Measurements from ENCODE around the gene MRI1.

The MRI1 gene

DNA sequence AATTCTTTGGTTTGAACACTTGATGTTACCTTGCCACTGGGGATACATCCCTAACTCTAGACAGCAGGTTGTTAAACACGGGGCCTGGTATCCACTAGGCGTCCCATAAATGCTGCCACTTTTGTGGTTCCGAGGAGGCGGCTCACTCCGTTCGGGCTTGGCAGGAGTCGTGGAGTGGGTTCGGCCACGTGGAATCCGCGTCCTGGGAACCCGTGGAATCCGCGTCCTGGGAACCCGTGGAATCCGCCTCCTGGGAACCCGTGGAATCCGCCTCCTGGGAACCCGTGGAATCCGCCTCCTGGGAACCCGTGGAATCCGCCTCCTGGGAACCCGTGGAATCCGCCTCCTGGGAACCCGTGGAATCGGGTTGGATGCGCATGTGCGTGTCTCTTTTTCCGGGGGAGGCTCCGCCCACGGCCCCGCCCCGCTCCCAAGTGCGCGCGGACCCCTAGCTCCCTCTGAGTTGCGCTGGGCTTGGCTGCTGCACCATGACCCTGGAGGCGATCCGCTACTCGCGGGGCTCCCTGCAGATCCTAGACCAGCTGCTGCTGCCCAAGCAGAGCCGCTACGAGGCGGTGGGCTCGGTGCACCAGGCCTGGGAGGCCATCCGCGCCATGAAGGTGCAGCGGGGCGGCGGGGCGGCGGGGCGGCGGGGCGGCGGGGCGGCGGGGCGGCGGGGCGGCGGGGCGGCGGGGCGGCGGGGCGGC, at the start of gene MRI1:
Gene MRI1, plus strand, starts transcription at position 422 of the 707 bp plus-strand sequence. Its CDS starts 67 bp downstream, at position 489.
- TF ChIP-seq, protein P1, sequence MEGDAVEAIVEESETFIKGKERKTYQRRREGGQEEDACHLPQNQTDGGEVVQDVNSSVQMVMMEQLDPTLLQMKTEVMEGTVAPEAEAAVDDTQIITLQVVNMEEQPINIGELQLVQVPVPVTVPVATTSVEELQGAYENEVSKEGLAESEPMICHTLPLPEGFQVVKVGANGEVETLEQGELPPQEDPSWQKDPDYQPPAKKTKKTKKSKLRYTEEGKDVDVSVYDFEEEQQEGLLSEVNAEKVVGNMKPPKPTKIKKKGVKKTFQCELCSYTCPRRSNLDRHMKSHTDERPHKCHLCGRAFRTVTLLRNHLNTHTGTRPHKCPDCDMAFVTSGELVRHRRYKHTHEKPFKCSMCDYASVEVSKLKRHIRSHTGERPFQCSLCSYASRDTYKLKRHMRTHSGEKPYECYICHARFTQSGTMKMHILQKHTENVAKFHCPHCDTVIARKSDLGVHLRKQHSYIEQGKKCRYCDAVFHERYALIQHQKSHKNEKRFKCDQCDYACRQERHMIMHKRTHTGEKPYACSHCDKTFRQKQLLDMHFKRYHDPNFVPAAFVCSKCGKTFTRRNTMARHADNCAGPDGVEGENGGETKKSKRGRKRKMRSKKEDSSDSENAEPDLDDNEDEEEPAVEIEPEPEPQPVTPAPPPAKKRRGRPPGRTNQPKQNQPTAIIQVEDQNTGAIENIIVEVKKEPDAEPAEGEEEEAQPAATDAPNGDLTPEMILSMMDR (IDR thresholded peaks at IDR 0.05), result no peak
- H3K27ac ChIP-seq, result peak within 1 kb of the TSS; percentile 62

DNA sequence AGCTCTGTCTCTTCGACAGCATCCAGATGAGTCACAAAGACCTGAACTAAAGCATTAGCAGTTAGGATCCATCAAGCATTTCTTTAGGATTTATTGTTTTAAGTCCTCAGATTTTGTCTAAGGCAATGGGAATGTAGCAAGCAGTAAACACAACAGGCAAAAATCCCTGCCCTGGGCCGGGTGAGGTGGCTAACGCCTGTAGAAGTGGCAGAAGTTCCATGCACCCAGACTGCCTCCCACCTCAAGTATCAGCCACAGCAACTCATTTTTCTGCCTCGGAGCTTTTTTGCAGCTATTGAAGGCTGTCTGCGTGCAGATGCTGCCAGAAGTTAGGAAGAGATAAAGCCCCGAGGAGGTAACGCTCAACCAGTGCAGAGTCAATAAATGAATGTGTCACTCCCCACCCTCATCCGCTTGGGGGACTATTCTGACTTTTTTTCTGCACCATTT, 47.1 kb upstream of the MRI1 start:
- H3K27ac ChIP-seq, result no peak overlapping the region
- TF ChIP-seq, protein P1 (IDR thresholded peaks at IDR 0.05), result no peak
- no peak for TF ChIP-seq ZFX (IDR thresholded peaks at IDR 0.05; ENCODE audit: borderline replicate concordance)

DNA sequence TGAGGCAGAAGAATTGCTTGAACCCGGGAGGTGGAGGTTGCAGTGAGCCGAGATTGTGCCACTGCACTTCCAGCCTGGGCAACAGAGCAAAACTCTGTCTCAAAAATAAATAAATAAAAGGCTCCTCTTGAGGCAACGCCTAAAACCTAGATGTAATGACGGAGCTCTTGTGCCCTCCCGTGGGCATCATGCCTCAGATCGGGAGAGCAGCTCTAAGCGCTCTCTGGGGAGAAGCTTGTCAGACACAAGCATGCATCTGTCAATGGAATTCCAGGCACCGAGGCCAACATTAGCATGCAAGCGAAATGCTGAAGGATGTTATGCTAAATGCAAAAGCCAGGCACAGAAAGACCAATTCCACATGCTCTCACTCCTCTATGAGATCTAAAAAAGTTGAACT, 45.6 kb upstream of the MRI1 start:
- no peak overlapping the region for H3K27ac ChIP-seq
- TF ChIP-seq, protein P1 (IDR thresholded peaks at IDR 0.05), result peak; percentile 20
- TF ChIP-seq ZFX (IDR thresholded peaks at IDR 0.05; ENCODE audit: borderline replicate concordance), result no peak

DNA sequence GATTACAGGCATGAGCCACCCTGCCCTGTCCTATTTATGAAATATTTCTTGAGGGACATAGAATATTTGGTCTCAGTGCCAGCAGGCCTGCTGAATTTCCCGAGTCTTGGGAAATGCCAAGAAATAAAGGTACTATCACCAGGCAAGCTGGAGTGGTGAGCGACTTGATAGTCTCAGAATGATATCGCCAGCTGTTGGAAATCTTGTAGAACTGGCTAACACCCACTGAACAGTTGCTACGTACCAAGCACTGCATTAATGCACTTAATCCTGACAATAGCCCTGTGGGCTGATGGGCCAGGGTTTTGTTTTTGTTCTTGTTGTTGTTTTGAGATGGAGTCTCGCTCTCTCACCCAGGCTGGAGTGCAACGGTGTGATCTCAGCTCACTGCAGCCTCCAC, 42.2 kb upstream of the MRI1 start:
- TF ChIP-seq, protein P1 (IDR thresholded peaks at IDR 0.05), result no peak
- TF ChIP-seq ZFX (IDR thresholded peaks at IDR 0.05; ENCODE audit: borderline replicate concordance), result no peak
- H3K27ac ChIP-seq, result no peak overlapping the region

DNA sequence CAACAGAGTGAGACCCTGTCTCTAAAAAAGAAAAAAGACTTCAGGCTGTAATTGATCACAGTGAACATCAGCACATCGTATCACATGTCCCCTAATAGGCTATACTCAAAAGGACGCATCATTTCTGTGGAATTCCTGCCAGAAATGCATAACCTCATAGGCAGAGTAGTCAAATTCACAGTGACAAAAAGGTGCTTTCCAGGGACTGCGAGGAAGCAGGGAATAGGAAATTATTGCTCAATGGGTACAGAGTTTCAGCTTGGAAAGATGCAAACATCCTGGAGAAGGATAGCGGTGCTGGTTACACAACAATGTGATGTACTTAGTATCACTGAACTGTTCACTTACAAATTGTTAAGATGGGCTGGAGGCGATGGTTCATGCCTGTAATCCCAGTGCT, 41.1 kb upstream of the MRI1 start:
- no peak overlapping the region for H3K27ac ChIP-seq
- TF ChIP-seq, protein P1 (IDR thresholded peaks at IDR 0.05), result no peak
- TF ChIP-seq ZFX (IDR thresholded peaks at IDR 0.05; ENCODE audit: borderline replicate concordance), result no peak

DNA sequence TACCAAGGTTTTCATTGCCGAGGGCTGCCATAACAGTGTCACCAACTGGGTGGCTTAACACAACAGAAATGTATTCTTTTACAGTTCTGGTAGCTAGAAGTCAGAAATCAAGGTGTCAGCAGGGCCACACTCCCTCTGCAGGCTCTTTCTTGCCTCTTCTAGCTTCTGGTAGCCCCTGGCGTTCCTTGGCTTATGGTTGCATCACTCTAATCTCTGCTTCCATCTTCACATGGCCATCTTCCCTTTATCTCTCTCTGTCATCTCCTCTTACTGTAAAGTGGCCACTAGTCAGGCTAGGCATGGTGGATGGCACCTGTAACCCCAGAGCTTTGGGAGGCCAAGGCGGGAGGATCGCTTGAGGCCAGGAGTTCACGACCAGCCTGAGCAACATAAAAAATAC, 38.0 kb upstream of the MRI1 start:
- H3K27ac ChIP-seq, result no peak overlapping the region
- TF ChIP-seq, protein P1 (IDR thresholded peaks at IDR 0.05), result no peak
- TF ChIP-seq ZFX (IDR thresholded peaks at IDR 0.05; ENCODE audit: borderline replicate concordance), result no peak

DNA sequence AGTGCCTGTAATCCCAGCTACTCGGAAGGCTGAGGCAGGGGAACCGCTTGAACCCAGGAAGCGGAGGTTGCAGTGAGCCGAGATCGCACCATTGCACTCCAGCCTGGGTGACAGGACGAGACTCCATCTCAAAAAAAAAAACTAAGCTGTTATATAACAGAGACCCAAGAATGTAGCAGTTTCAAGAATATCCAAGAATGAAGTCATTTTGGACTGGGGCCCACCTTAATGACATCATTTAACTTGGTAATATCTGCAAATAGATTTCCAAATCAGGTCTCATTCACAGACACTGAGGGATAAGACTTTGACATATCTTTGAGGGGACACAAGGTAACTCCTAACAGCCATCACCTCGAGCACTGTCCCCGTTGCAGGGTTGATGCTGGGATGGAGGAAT, 36.5 kb upstream of the MRI1 start:
- TF ChIP-seq, protein P1 (IDR thresholded peaks at IDR 0.05), result no peak
- no peak for TF ChIP-seq ZFX (IDR thresholded peaks at IDR 0.05; ENCODE audit: borderline replicate concordance)
- no peak overlapping the region for H3K27ac ChIP-seq

All from 22Rv1 (cell line).